CD4-positive, alpha-beta T cell (primary cell): ENCODE data around the gene TRIP10. TPM values are rescaled to one million over a fixed set of nuclear protein-coding genes. Genes with fewer than 3 reads are reported as not detected.
A peak's percentile ranks its signal among the peaks of the same experiment; 100 is the strongest.

Experiments used
- ATAC-seq: fragments of 200-7000 bp; cut with Tn5 transposase; one replicate; pipeline ENCODE4 v1.10.0; 2022; ENCODE audit warnings: mild to moderate bottlenecking; ENCODE audit not compliant: poor library complexity
- CTCF ChIA-PET: fragments of 350-600 bp; sonication (Branson Sonifier 250); formaldehyde crosslinking; loops from one replicate; lab custom pipeline; 2021; ENCODE audit warnings: antibody characterized with exemption, inconsistent platforms; lab: Charles Lee
- POLR2A ChIA-PET: fragments of 350-600 bp; sonication (Branson Sonifier 250); formaldehyde crosslinking; loops from one replicate; lab custom pipeline; 2021; ENCODE audit warnings: antibody characterized with exemption, inconsistent platforms; lab: Charles Lee
- DNase-seq, 14 experiments: peaks; one replicate each; pipeline ENCODE4 v3.0.0-alpha.2; 2013 to 2020; ENCODE audit warnings: mixed read lengths in 2 of 14
- H3K27ac ChIP-seq, 2 donors: one replicate each; pipeline versions ENCODE4 v1.5.1 to v1.7.0; 2013; ENCODE audit warnings: low read length in 2 of 2, low read depth in 1 of 2, mild to moderate bottlenecking in 1 of 2
- H3K27me3 ChIP-seq, 2 experiments: 1 replicate in 1 of 2; 2 replicates in 1 of 2; pipeline versions ENCODE4 v1.6.1 to v1.7.0; 2013; ENCODE audit warnings: low read length in 2 of 2, control low read depth in 1 of 2, mild to moderate bottlenecking in 1 of 2, moderate library complexity in 1 of 2; ENCODE audit not compliant: insufficient read depth in 2 of 2, control insufficient read depth in 1 of 2
- H3K36me3 ChIP-seq: one replicate; pipeline ENCODE4 v1.6.1; 2013; ENCODE audit warnings: low read length, control low read depth; ENCODE audit not compliant: insufficient read depth
- H3K4me1 ChIP-seq: one replicate; pipeline ENCODE4 v1.6.1; 2013; ENCODE audit warnings: low read length, control low read depth; ENCODE audit not compliant: insufficient read depth
- H3K4me3 ChIP-seq: one replicate; pipeline ENCODE4 v1.5.1; 2013; ENCODE audit warnings: mild to moderate bottlenecking, low read length, moderate library complexity
- H3K9me3 ChIP-seq, 2 experiments: 1 replicate in 1 of 2; 2 replicates in 1 of 2; pipeline versions ENCODE4 v1.6.1 to v1.7.0; 2013; ENCODE audit warnings: low read length in 2 of 2, mild to moderate bottlenecking in 2 of 2, control low read depth in 1 of 2, moderate library complexity in 1 of 2; ENCODE audit not compliant: control insufficient read depth in 1 of 2, insufficient read depth in 1 of 2
- H3K27ac Mint-ChIP-seq: one replicate; pipeline ENCODE4 v1.8.0; 2020; ENCODE audit warnings: mixed read lengths
- H3K27me3 Mint-ChIP-seq: one replicate; pipeline ENCODE4 v1.8.0; 2021; ENCODE audit warnings: mixed read lengths
- H3K36me3 Mint-ChIP-seq: one replicate; pipeline ENCODE4 v1.8.0; 2021; ENCODE audit warnings: low read depth, mixed read lengths
- H3K4me1 Mint-ChIP-seq: one replicate; pipeline ENCODE4 v1.8.0; 2021; ENCODE audit warnings: low read depth, mixed read lengths
- H3K4me3 Mint-ChIP-seq: one replicate; pipeline ENCODE4 v1.8.0; 2020; ENCODE audit warnings: mild to moderate bottlenecking, mixed read lengths
- H3K9me3 Mint-ChIP-seq: one replicate; pipeline ENCODE4 v1.8.0; 2020; ENCODE audit warnings: mixed read lengths
- CTCF ChIP-seq: fragments of 200-600 bp; IDR thresholded peaks from one replicate; pipeline ENCODE4 v1.8.0; 2022; ENCODE audit warnings: antibody characterized with exemption, mild to moderate bottlenecking
- intact Hi-C, 2 experiments: fragments of 100-400 bp; cut with DNase I in 1 of 2; cut with micrococcal nuclease in 1 of 2; formaldehyde crosslinking; loops; one replicate each; pipeline versions ENCODE4 v1.15.1 to v1.9.0; 2023 to 2025; cut with DNase I, micrococcal nuclease
- total RNA-seq, 174 experiments: library from RNA in 2 of 174; stranded (reverse) in 2 of 174; gene quantifications; one replicate each; pipeline ENCODE4 v1.2.3 and lab custom pipeline; 2021 to 2026

Gene TRIP10
- total RNA-seq, 2 experiments from 2014 or later: 1.6 to 1.9 TPM

- intact Hi-C loops: no loop called here
- no peaks in the 10 kb centered on the region for H3K9me3 Mint-ChIP-seq
- ATAC-seq (peak; percentile 52), DNase-seq (no peak)
- peaks cover 59% of the 10 kb centered on the region for H3K4me1 ChIP-seq
- peaks cover 0 to 3% of the 10 kb centered on the region in 2 experiments for H3K9me3 ChIP-seq
- no peak for TF ChIP-seq CTCF
- H3K36me3 Mint-ChIP-seq: peaks cover 77% of the 10 kb centered on the region
- H3K4me3 Mint-ChIP-seq: peak overlapping the region; percentile 45
- peak overlapping the region; percentile 80 for H3K27ac Mint-ChIP-seq
- H3K27ac ChIP-seq: no peak overlapping the region
- H3K4me3 ChIP-seq: no peak overlapping the region
- CTCF ChIA-PET: no interaction called here
- peaks cover 73% of the 10 kb centered on the region for H3K4me1 Mint-ChIP-seq
- POLR2A ChIA-PET: interaction anchor here (0.9 to 2.0 kb wide), 5 partner anchors 9 to 18 kb away, joined by 3 to 11 read pairs (median 4); partner anchors contain the start of gene VAV1
- peaks cover 50% of the 10 kb centered on the region for H3K36me3 ChIP-seq
- H3K27me3 Mint-ChIP-seq: no peaks in the 10 kb centered on the region
- H3K27me3 ChIP-seq: no peaks in the 10 kb centered on the region
These were observed 51.0 kb downstream of the TRIP10 start for GRCh38 chr19:6790194-6791128.

GRCh38 chr19:6791237-6791636 is 51.8 kb downstream of the TRIP10 start:
- DNase-seq: no peak
- Mint-ChIP-seq H3K27ac (peak overlapping the region; percentile 80), H3K9me3 (no peaks in the 10 kb centered on the region), H3K36me3 (peaks cover 77% of the 10 kb centered on the region), H3K27me3 (no peaks in the 10 kb centered on the region), H3K4me3 (no peak overlapping the region), H3K4me1 (peaks cover 75% of the 10 kb centered on the region)
- TF ChIP-seq CTCF: no peak
- Histone ChIP-seq H3K9me3 (peaks cover 0 to 3% of the 10 kb centered on the region in 2 experiments), H3K36me3 (peaks cover 50% of the 10 kb centered on the region), H3K27ac (peak overlapping the region in 1 of 2 donors; percentile 14), H3K27me3 (no peaks in the 10 kb centered on the region), H3K4me1 (peaks cover 65% of the 10 kb centered on the region), H3K4me3 (no peak overlapping the region)
- no peak for ATAC-seq
- POLR2A ChIA-PET: interaction anchor here (0.9 to 2.0 kb wide), 4 partner anchors 9 to 18 kb away, joined by 3 to 11 read pairs (median 4); partner anchors contain the start of gene VAV1
- intact Hi-C loops: no loop called here
- CTCF ChIA-PET: interaction anchor here (0.7 kb wide), 1 partner anchor 741 kb away, joined by 6 read pairs; no protein-coding TSS in a partner anchor

GRCh38 chr19:6793411-6793810 is 53.9 kb downstream of the TRIP10 start:
- Mint-ChIP-seq H3K4me3 (peak overlapping the region; percentile 12), H3K27ac (peak overlapping the region; percentile 80), H3K9me3 (no peaks in the 10 kb centered on the region), H3K4me1 (peaks cover 92% of the 10 kb centered on the region), H3K36me3 (peaks cover 84% of the 10 kb centered on the region), H3K27me3 (no peaks in the 10 kb centered on the region)
- Histone ChIP-seq H3K36me3 (peaks cover 49% of the 10 kb centered on the region), H3K27me3 (no peaks in the 10 kb centered on the region), H3K27ac (peak overlapping the region in 1 of 2 donors; percentile 15), H3K4me3 (no peak overlapping the region), H3K9me3 (peaks cover 0 to 3% of the 10 kb centered on the region in 2 experiments), H3K4me1 (peaks cover 83% of the 10 kb centered on the region)
- no peak for DNase-seq
- intact Hi-C loops: no loop called here
- ChIA-PET CTCF (no interaction called here), POLR2A (interaction anchor here (0.6 to 1.3 kb wide), 2 partner anchors 20 to 58 kb away, joined by 3 read pairs; no protein-coding TSS in a partner anchor)
- ATAC-seq: no peak
- TF ChIP-seq CTCF: no peak
